ENCODE measurements around the gene TNS3.

DNA sequence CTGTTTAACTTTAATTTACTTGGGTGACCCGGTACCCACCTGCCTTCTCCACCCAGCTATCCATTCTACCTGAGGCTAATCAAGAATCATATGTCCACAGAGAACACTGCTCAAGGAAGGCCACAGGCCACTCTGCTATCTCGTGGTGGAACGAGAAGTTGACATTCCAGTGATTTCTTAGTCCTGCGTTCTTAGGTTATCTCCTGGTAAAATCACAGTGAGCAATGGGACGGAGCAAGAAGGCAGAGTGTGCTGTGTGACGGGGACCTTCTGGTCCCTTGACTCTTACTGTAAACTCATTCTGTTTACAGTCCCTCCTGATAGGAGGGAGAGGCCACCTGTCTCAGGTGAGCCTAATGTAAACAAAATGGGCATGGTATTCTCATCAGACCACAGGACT, 256.6 kb downstream of the TNS3 start:
- TF ChIP-seq, protein P1, sequence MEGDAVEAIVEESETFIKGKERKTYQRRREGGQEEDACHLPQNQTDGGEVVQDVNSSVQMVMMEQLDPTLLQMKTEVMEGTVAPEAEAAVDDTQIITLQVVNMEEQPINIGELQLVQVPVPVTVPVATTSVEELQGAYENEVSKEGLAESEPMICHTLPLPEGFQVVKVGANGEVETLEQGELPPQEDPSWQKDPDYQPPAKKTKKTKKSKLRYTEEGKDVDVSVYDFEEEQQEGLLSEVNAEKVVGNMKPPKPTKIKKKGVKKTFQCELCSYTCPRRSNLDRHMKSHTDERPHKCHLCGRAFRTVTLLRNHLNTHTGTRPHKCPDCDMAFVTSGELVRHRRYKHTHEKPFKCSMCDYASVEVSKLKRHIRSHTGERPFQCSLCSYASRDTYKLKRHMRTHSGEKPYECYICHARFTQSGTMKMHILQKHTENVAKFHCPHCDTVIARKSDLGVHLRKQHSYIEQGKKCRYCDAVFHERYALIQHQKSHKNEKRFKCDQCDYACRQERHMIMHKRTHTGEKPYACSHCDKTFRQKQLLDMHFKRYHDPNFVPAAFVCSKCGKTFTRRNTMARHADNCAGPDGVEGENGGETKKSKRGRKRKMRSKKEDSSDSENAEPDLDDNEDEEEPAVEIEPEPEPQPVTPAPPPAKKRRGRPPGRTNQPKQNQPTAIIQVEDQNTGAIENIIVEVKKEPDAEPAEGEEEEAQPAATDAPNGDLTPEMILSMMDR (conservative IDR thresholded peaks at IDR 0.05), result no peak
- no peak for TF ChIP-seq EZH2 (IDR thresholded peaks at IDR 0.05; ENCODE audit: low read depth)
